Measurements from ENCODE around the gene CELA3B.
"Not testable (repeated sequence)": the region's sequence is repeated elsewhere in the genome, so short reads cannot be mapped to it uniquely, and the experiment has no call there.

CELA3B gene

GRCh38 chr1:21975296-21975695, 1.5 kb upstream of the CELA3B start:
- ATAC-seq, result not testable (repeated sequence)

DNA sequence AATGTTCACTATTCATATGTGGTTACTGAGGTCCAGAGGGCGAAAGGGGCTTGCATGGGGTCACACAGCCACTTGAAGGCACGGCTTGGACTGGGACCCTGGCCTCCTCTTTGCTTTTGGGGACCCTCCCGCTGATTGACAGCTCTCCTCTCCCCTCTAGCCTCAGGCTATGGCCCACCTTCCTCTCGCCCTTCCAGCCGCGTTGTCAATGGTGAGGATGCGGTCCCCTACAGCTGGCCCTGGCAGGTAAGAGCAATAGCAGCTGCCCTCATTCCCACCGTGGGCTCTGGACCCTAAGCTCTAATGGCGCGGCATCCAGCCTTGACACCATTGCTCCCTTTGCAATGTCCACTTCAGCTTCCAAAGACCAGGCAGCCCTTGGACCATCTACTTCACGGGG, 1.4 kb downstream of the CELA3B start:
- DNase-seq, ATAC-seq: not testable (repeated sequence)

More at GRCh38 chr1:21975296-21975695, 1.5 kb upstream of the CELA3B start:
- not testable (repeated sequence) for DNase-seq

DNA sequence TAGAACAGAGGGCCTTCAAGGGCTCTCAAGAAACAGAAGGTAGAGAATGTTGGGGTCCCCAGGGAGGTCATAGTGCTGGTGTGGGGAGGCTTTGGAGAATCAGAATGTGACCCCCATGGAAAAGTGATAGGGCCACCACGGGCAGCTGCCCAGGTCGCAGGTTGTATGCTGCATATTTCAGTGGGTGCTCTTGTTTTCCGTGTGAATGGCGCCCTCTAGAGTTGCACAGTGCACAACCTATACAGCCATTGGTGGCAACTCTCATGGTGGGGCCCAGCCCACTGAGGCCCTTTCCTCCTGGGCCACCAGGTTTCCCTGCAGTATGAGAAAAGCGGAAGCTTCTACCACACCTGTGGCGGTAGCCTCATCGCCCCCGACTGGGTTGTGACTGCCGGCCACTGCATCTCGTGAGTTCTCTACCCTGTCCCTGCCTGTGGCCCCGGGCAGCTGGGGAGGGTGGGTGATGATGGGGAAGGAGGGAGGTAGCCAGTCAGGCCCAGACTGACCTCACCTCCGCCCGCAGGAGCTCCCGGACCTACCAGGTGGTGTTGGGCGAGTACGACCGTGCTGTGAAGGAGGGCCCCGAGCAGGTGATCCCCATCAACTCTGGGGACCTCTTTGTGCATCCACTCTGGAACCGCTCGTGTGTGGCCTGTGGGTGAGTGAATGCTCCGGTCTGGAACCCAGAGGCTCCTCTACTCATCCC, 3.8 kb downstream of the CELA3B start:
- DNase-seq (peak; percentile 15), ATAC-seq (peak; percentile 65)

DNA sequence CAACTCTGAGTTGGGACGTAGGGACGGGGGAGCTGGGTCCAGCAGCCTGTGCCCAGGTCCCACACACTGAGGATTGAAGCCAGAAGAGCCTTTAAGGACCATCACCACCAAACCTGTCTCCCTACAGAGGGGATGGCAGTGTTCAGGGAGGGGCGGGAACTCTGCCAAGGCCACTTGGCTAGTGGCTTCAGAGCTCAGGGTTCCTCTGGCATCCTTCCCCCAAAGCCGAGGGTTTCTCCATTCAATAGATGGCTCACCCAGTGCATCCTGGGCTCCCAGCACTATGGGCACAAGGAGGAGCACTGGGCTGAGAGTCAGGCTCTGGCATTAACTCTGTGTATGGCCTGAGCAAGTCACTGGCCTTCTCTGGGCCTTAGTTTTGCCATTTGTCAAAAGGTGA, 4.4 kb downstream of the CELA3B start:
- DNase-seq, ATAC-seq: not testable (repeated sequence)

- ATAC-seq, DNase-seq: not testable (repeated sequence)
Measured at GRCh38 chr1:21982122-21982521, 5.3 kb downstream of the CELA3B start.

DNA sequence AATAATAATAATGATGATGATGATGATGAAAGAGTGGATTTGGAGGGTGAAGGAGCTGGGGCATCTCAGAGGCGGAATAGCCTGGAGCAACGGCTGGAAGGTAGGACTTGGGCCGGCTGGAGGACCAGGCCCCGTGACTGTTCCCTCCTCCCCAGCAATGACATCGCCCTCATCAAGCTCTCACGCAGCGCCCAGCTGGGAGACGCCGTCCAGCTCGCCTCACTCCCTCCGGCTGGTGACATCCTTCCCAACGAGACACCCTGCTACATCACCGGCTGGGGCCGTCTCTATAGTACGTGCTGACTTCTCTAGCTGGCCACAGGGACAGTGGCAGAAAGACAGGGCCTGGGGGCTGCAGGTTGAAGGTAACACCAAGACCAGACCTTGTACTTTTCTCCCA, 6.7 kb downstream of the CELA3B start:
- DNase-seq, ATAC-seq: not testable (repeated sequence)

GRCh38 chr1:21985893-21986292, 9.1 kb downstream of the CELA3B start:
- not testable (repeated sequence) for DNase-seq, ATAC-seq

GRCh38 chr1:21986386-21986785, 9.6 kb downstream of the CELA3B start:
- not testable (repeated sequence) for DNase-seq, ATAC-seq

GRCh38 chr1:21989672-21990393, 13.0 kb downstream of the CELA3B start:
- ATAC-seq, DNase-seq: not testable (repeated sequence)

DNA sequence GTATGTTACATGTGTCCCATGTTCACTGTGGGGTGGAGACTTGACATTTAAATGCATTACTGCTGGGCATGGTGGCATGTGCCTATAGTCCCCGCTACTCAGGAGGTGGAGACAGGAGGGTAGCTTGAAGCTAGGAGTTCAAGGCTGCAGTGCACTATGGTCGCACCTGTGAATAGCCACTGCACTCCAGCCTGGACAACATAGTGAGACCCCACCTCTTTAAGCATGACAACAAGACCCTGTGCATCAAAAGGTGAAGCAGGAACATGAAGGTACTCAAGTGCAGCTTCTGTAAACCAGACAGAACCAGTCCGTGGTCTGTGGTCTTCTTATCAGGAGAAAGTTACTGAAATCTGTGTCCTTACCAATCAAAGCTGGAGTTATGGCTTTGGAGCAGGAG, 15.4 kb downstream of the CELA3B start:
- not testable (repeated sequence) for ATAC-seq, DNase-seq

DNA sequence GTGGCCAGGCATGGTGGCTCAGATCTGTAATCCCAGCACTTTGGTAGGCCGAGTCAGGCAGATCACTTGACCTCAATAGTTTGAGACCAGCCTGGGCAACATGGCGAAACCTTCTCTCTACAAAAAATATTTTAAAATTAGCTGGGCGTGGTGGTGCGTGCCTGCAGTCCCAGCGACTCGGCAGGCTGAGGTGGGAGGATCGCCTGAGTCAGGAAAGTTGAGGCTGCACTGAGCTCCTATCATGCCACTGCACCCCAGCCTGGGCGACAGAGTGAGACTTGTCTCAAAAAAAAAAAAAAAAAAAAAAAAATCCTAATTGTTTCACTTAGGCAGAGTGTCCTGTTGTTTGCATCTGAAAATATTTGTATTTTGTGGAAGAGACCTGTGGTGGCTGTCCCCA, 17.9 kb downstream of the CELA3B start:
- DNase-seq, ATAC-seq: not testable (repeated sequence)

DNA sequence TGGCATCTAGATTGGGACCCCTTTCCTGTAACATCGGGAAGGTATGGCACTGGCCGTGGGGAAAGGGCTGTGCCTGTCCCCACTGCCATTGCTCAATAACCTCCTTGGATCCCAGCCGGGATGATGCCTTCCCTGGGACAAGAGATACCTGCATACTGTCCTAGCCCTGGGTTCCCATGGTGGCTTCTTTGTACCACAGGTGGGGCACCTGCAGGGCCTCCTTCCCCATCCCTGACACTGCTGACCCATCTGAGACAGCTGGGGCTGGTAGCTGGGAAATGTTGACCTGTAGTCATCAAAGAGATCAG, 19.8 kb downstream of the CELA3B start:
- ATAC-seq, result not testable (repeated sequence)

GRCh38 chr1:21997891-21998623, 21.2 kb downstream of the CELA3B start:
- DNase-seq, ATAC-seq: not testable (repeated sequence)

More for the DNA sequence above, 19.8 kb downstream of the CELA3B start:
- not testable (repeated sequence) for DNase-seq

GRCh38 chr1:21998624-21999294, 21.9 kb downstream of the CELA3B start:
- ATAC-seq, DNase-seq: not testable (repeated sequence)

DNA sequence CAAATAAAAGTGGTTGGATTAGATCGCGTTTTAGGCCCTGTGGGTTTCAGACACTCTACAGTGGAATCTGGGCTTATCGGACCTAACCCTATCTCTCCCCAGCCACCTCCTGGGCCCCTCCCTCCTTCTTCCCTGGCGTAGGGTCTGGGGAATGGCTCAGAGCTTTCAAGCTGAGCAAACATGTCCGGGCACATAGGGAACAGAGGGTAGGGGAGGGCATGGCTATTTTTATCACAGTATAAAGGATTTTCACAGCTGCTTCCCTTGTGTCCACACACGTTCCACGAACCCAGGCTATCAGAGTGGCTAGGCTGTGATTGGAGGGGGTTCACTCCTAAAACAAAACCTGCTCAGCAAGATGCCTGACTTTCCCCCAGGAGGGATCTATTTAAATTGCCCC, 22.8 kb downstream of the CELA3B start:
- not testable (repeated sequence) for DNase-seq, ATAC-seq

- DNase-seq, result no peak
- ATAC-seq, result no peak
Measured at GRCh38 chr1:22001409-22001808, 24.6 kb downstream of the CELA3B start, which contains the start of gene CELA3A. Gene CELA3A (plus strand): TSS chr1:22001657. CDS start chr1:22001675, 18 bp downstream.

- ATAC-seq, DNase-seq: not testable (repeated sequence)
Measured at GRCh38 chr1:22002461-22002860, 25.6 kb downstream of the CELA3B start.

GRCh38 chr1:22002875-22003274, 26.1 kb downstream of the CELA3B start:
- not testable (repeated sequence) for ATAC-seq, DNase-seq

GRCh38 chr1:22003959-22004358, 27.1 kb downstream of the CELA3B start:
- not testable (repeated sequence) for ATAC-seq

DNA sequence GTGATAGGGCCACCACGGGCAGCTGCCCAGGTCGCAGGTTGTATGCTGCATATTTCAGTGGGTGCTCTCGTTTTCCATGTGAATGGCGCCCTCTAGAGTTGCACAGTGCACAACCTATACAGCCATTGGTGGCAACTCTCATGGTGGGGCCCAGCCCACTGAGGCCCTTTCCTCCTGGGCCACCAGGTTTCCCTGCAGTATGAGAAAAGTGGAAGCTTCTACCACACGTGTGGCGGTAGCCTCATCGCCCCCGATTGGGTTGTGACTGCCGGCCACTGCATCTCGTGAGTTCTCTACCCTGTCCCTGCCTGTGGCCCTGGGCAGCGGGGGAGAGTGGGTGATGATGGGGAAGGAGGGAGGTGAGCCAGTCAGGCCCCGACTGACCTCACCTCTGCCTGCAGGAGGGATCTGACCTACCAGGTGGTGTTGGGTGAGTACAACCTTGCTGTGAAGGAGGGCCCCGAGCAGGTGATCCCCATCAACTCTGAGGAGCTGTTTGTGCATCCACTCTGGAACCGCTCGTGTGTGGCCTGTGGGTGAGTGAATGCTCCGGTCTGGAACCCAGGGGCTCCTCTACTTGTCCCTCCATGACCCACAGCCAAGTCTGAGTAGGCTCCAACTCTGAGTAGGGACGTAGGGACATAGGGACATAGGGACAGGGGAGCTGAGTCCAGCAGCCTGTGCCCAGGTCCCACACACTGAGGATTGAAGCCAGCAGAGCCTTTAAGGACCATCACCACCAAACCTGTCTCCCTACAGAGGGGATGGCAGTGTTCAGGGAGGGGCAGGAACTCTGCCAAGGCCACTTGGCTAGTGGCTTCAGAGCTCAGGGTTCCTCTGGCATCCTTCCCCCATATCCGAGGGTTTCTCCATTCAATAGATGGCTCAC, 28.7 kb downstream of the CELA3B start:
- DNase-seq (peak; percentile 62), ATAC-seq (peak; percentile 60)

More at GRCh38 chr1:22003959-22004358, 27.1 kb downstream of the CELA3B start:
- not testable (repeated sequence) for DNase-seq

GRCh38 chr1:22006736-22007135, 29.9 kb downstream of the CELA3B start:
- not testable (repeated sequence) for ATAC-seq, DNase-seq

Data from stimulated activated naive CD8-positive, alpha-beta T cell treated with anti-CD3 and anti-CD28 coated beads, Interleukin-15, Interleukin-2, amounts not matched to agents 100 U/mL and 50 U/mL, for 24 hours (primary cell).